HG03066 (cell line): ENCODE measurements around the gene GALNT4.

Experiments
- ATAC-seq: cut with Tn5 transposase; IDR thresholded peaks from one replicate; pipeline ENCODE4 v1.9.1; 2021; ENCODE audit warnings: low read depth; ENCODE audit not compliant: unreplicated experiment

GALNT4 gene

DNA sequence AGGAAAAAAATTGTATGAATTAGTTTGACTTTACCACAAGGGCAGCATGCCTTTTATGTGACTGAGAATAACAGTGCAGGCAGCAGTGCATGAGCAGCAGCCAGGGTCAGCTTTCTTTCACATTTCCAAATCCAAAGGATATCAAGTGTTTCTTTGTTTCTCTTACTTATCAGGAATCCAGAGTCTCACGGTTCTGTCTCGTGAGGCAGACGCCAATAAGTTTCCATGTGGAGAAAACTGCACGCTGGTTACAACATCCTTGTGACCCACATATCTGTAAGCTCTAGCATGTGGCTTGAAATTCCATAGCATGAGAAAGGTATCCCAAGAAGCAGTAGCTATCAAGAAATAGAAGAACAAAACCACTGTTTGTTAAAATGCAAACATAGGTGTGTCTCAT is 27.6 kb downstream of the GALNT4 start:
- ATAC-seq: no peak

DNA sequence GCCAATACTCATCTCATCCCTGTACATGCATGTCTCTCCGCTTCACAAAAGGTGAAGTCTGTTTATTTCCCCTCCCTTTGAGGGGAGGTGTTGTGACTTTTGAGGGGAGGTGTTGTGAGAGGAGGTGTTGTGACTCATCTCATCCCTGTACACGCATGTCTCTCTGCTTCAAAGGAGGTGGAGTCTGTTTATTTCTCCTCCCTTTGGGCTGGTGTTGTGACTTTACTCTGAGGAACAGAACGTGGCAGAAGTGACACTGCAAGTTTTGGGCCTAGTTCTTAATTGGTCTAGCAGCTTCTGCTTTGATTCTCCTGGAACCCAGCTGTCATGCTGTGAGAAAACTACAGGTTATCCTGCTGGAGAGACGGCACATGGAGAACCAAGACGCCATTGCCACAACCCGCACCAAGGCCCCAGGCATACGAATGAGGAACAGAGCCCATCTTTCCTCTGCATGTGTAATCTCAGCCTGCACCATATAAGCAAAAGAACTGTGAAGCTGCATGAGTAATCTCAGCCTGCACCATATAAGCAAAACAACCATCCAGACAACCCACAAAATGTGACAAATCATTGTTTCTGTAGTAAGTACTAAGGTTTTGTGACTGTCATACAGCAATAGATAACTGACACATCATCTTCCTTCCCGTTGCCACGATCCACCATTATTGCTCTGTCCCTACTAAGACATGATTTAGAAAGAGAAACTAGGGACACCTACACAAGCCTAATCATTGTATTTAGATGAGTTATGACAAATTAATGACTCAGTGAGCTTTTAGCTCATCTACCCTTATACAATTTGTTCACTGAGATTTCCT is 30.0 kb downstream of the GALNT4 start:
- ATAC-seq: no peak

- ATAC-seq: no peak
These were observed 30.8 kb downstream of the GALNT4 start for GRCh38 chr12:89493670-89494302.

GRCh38 chr12:89492883-89493282 is 31.7 kb downstream of the GALNT4 start:
- no peak for ATAC-seq

GRCh38 chr12:89490922-89491321 is 33.7 kb downstream of the GALNT4 start:
- no peak for ATAC-seq

DNA sequence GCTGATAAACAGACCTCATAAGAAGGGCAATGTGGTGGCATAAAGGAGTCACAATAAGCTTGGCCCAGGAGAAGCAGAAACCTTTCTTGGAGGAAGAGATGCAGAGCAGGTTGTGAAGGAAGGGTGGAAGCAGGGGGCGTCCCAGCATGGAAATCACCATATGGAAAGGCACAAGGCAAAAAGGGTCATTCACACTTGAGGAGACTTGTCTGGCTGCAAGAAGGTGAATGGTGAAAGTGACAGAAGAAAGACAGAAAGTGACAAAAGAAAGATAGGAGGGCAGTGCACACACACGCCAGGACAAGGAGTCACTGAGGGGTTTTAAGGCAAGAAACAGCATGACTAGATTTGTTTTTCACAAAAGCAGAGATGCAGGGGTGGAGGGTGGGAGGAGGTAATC is 38.3 kb downstream of the GALNT4 start:
- no peak for ATAC-seq

- no peak for ATAC-seq
These were observed 40.1 kb downstream of the GALNT4 start for GRCh38 chr12:89484470-89484869.

- no peak for ATAC-seq
These were observed 43.2 kb downstream of the GALNT4 start for GRCh38 chr12:89481213-89481914.

GRCh38 chr12:89479982-89480381 is 44.6 kb downstream of the GALNT4 start:
- no peak for ATAC-seq

- ATAC-seq: no peak
These were observed 46.8 kb downstream of the GALNT4 start for GRCh38 chr12:89477633-89478279.

DNA sequence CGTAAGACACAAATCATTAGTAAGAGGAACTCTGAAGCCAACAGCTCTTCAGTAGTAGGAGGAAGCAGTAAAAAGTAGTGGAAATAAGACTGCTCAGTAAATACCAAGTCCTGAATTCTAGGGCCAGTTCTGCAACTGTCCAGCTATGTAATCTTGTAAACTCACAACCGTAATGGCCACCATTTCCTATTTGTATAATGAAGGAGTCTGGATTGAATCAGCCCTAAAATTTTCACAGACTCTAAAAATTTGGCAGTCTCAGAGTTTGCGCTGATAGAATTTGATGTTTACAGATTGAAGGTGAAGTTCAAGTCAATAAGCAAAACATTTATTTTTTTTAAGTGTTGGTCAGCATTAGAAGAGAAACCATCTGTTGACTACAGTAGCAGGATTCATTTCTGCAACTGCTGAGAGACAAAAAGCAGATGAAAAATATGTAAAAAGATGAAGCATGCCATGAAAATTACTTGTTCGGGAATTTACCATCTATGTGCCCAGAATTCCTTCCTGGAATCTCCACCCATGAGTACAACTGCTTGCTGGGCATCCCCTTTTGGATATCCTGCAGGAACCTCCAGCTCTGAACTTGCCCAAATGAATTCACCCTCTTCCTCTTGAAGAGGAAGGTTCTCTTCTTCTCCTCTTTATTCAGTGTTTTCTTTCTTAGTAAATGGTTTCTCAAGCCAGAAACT is 47.5 kb downstream of the GALNT4 start:
- ATAC-seq: no peak

DNA sequence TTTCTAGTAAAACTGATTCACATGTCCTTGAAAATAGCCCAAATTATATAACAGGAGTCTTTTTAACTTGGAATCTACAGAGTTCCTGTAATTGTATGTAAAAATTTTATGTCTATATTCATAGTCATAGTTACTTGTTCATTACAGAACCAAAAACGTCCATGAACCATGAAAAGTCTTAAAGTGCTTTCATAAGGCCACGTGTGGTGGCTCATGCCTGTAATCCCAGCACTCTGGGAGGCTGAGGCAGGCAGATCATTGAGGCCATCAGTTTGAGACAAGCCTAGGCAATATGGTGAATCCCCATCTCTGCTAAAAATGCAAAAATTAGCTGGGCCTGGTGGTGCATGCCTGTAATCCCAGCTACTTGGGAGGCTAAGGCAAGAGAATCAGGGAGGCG is 48.4 kb downstream of the GALNT4 start:
- no peak for ATAC-seq

DNA sequence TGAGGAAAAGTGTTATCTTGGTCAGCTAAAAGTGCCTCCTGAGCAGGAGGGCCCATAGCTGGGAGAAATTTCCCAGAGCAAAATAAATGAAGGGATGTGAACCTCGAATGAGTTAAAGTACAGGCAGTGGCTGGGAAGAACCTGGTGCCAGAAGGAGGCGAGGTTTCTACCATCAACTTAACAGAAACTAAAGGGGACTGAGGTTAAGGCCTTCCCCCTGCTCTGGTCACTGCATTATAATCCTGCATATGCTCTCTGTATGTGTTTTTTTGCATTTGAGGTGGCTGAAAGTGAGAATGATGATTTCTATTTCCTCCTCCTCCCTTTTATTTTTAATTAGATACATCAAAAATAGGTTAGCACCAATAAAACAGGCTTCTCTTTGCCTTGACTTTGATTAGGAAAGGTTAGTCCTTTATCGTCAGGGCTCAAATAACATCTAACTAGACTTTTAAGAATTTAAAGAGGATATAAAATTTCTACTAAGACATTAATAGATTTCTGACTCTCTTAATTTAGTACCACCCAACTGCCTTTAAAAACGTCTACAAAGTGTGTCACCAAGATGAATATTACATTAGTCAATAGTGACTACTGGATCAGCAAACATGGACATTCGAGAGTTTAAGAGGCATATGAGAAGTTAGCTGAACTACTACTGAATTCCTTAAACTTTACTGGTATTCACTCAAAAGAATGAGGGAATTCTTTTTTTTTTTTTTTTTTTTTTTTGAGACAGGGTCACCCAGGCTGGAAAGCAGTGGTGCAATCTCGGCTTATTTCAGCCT is 49.2 kb downstream of the GALNT4 start:
- peak; percentile 47 for ATAC-seq

- ATAC-seq: no peak
These were observed 50.0 kb downstream of the GALNT4 start for GRCh38 chr12:89474615-89475014.
